ENCODE results near the gene BATF. TPM values are rescaled to one million over a fixed set of nuclear protein-coding genes. Genes with fewer than 3 reads are reported as not detected.

Gene BATF
- total and polyA plus RNA-seq, 2 experiments from 2014 or later = not detected

GRCh38 chr14:75589931-75590330 is 67.7 kb downstream of the BATF start:
- H3K36me3 ChIP-seq = no peaks in the 10 kb centered on the region
- DNase-seq (ENCODE audit: low read depth in 1 of 2, low spot score in 1 of 2) = no peak
- no peak overlapping the region for H3K4me3 ChIP-seq
- H3K4me1 ChIP-seq (ENCODE audit: low read depth) = peaks cover 3% of the 10 kb centered on the region
- H3K27me3 ChIP-seq = no peaks in the 10 kb centered on the region
- H3K9me3 ChIP-seq (ENCODE audit: low read depth) = no peaks in the 10 kb centered on the region
- H3K27ac ChIP-seq = no peak overlapping the region
- no peak for TF ChIP-seq CTCF (IDR thresholded peaks at IDR 0.05; ENCODE audit: low read depth, low read length)

GRCh38 chr14:75591331-75591946 is 69.2 kb downstream of the BATF start:
- TF ChIP-seq CTCF (IDR thresholded peaks at IDR 0.05; ENCODE audit: low read depth, low read length) = peak; percentile 5
- Histone ChIP-seq H3K4me3 (no peak overlapping the region), H3K36me3 (no peaks in the 10 kb centered on the region), H3K9me3 (ENCODE audit: low read depth) (no peaks in the 10 kb centered on the region), H3K27me3 (no peaks in the 10 kb centered on the region), H3K27ac (no peak overlapping the region), H3K4me1 (ENCODE audit: low read depth) (peaks cover 3% of the 10 kb centered on the region)
- DNase-seq (ENCODE audit: low read depth in 1 of 2, low spot score in 1 of 2) = no peak

- Histone ChIP-seq H3K27ac (no peak overlapping the region), H3K27me3 (no peaks in the 10 kb centered on the region), H3K36me3 (no peaks in the 10 kb centered on the region), H3K4me3 (no peak overlapping the region), H3K4me1 (ENCODE audit: low read depth) (peaks cover 3% of the 10 kb centered on the region), H3K9me3 (ENCODE audit: low read depth) (no peaks in the 10 kb centered on the region)
- DNase-seq (ENCODE audit: low read depth in 1 of 2, low spot score in 1 of 2) = no peak
- no peak for TF ChIP-seq CTCF (IDR thresholded peaks at IDR 0.05; ENCODE audit: low read depth, low read length)
Measured at GRCh38 chr14:75591987-75592575, 69.8 kb downstream of the BATF start.

GRCh38 chr14:75595226-75595625 is 73.0 kb downstream of the BATF start:
- Histone ChIP-seq H3K36me3 (no peaks in the 10 kb centered on the region), H3K4me1 (ENCODE audit: low read depth) (no peaks in the 10 kb centered on the region), H3K27me3 (no peaks in the 10 kb centered on the region), H3K27ac (no peak overlapping the region), H3K4me3 (no peak overlapping the region), H3K9me3 (ENCODE audit: low read depth) (no peaks in the 10 kb centered on the region)
- TF ChIP-seq CTCF (IDR thresholded peaks at IDR 0.05; ENCODE audit: low read depth, low read length) = no peak
- no peak for DNase-seq (ENCODE audit: low read depth in 1 of 2, low spot score in 1 of 2)

Other genes starting within 250 kb of the BATF start
- 44.3 and 66.0 TPM in 2 replicates for gene FOS, start 243.6 kb upstream of the BATF start, total RNA-seq
- 45.3 and 55.3 TPM in 2 replicates for gene FOS, start 243.6 kb upstream of the BATF start, polyA plus RNA-seq
- 15.2 and 22.0 TPM in 2 replicates for gene JDP2, start 94.4 kb upstream of the BATF start, total RNA-seq
- gene JDP2, start 94.4 kb upstream of the BATF start, polyA plus RNA-seq = 9.7 and 12.5 TPM in 2 replicates
- 1.8 and 3.6 TPM in 2 replicates for gene FLVCR2, start 56.2 kb downstream of the BATF start, total RNA-seq
- 1.9 and 4.0 TPM in 2 replicates for gene FLVCR2, start 56.2 kb downstream of the BATF start, polyA plus RNA-seq
- 12.7 and 18.1 TPM in 2 replicates for gene ERG28, start 138.4 kb downstream of the BATF start, total RNA-seq
- gene ERG28, start 138.4 kb downstream of the BATF start, polyA plus RNA-seq = 33.6 and 60.7 TPM in 2 replicates
- gene TTLL5, start 138.8 kb downstream of the BATF start, total RNA-seq = 23.5 and 28.4 TPM in 2 replicates
- 22.5 and 24.1 TPM in 2 replicates for gene TTLL5, start 138.8 kb downstream of the BATF start, polyA plus RNA-seq